ENCODE results near the gene C1orf115.
"Not testable (repeated sequence)": the region's sequence is repeated elsewhere in the genome, so short reads cannot be mapped to it uniquely, and the experiment has no call there.

Gene C1orf115

GRCh38 chr1:220695426-220695825 lies 5.3 kb downstream of the C1orf115 start:
- DNase-seq: no peak

DNA sequence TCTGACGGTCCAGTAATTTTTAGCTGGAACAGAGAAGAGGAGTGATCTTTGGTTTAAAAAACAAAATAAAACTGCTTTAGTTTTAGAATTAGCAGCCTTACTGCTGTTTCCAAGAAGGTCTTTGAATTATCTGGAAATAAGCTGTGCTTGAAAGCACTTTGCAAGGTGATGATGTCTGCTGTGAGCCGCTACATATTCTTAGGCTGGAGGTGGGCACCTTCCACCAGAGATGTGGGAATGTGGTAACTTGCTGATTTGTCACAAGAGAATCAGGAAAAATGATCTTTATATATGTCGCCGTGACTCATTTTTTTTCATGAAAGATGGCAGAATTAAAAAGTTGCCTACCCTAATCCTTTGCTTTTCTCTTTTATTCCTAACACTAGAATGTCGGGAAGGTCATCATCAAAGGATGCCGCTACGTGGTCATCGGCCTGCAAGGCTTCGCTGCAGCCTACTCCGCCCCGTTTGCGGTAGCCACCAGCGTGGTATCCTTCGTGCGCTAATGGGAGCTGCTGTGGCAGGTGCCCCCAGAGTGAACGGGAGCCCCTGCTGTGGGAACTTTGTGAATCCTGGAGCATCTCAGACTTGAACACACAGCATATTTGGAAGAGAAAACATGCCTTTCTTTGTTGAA lies 6.2 kb downstream of the C1orf115 start:
- no peak for DNase-seq

- no peak for DNase-seq
Measured at GRCh38 chr1:220696863-220697231, 6.7 kb downstream of the C1orf115 start.

DNA sequence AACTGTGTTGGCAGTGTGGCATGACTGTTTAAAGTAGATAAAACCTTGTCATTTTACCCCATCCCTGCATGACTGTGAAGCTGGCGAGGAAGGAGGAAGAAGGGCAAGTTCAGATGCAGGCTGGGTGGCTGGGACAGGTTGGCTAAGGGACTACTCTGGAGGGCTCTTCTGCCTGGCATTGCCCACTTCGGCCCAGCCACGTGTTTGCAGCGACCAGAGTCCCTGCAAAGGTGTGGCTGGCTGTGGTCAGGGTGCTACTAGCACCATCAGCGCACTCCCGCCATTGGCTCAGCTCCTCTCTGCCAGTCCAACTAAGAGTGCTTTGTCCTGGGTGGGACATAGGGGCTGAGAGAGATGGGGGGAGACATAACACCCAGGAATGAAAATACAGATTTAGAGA lies 7.2 kb downstream of the C1orf115 start:
- DNase-seq: no peak

GRCh38 chr1:220698607-220699016 lies 8.4 kb downstream of the C1orf115 start:
- no peak for DNase-seq

GRCh38 chr1:220699044-220699443 lies 8.9 kb downstream of the C1orf115 start:
- no peak for DNase-seq

- no peak for DNase-seq
Measured at GRCh38 chr1:220700556-220701179, 10.5 kb downstream of the C1orf115 start.

DNA sequence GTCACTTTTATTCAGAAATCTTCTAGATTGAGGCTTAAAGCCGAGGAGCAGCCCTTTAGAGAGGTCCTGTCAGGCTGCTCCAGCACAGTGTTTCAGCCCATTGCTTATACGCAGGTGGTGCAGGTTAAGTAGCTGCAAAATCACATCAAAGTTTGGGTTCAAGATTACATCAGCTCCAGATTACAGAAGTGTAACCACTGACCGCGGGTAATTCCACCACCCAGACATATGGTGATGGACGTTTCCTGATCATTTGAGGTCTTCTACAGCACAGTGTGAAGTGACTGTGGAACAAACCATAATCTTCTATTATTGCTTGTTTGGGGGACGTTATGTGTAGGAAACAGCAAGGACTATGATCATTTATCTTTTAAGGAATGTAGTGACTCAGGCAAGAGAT lies 11.8 kb downstream of the C1orf115 start:
- no peak for DNase-seq

- DNase-seq: no peak
Measured at GRCh38 chr1:220702733-220703270, 12.6 kb downstream of the C1orf115 start.

DNA sequence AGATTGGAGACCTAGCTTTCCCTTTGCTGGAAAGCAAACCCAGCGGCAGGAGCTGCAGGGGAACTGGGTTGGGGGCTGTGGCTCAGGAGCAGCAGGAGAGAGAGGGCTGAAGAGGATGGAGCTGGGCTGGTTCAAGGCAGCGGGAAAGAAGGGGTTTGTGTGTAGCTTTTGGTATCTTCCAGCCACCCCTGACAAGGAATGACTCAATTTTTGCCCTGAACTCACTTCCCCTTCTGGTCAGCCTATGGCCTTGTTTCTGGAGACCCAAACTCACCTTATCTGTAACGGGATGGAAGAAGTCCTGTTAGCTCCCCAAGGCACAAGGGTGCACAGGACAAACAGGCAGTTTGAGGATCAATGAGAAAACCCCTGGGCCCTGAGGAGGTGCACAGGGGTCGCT lies 13.1 kb downstream of the C1orf115 start:
- no peak for DNase-seq

GRCh38 chr1:220705782-220706181 lies 15.6 kb downstream of the C1orf115 start:
- no peak for DNase-seq

DNA sequence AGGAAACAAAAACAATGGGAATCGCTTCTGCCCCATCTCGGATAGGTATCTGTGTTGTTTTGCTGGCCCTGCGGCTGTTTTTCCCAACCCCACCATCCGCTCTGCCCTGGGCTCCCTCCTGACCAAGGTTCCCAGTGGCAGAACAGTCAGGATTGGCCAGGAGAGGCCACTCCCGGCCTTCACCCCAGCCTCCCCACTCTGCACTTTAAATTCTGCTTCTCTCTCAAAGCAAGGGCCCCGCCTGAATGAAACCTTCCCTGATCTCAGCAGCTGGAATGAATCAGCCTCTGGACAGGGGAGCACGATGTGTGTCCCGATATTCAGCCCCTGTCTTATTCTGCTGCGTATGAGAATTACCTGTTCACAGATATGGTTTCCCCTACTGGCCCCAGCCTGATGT lies 16.3 kb downstream of the C1orf115 start:
- DNase-seq: no peak

DNA sequence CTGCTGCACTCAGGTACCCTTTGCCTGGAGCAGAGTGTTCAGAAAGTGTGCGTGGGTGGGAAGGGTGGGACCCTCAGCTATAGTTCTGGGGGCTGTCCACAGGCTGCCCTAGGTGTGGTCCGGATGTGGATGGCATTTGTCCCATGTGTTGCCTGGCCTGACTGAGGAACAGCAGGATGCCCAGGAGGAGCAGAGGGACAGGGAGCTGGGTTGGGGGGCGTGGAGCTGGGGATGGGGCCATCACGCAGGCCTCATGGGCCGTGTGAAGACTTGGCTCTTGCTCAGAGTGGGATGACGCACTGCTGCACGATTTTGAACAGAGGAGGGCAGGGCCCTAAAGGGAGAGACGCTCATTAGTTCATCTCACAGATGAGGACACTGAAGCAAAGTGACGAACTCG lies 17.0 kb downstream of the C1orf115 start:
- no peak for DNase-seq

- DNase-seq: no peak
Measured at GRCh38 chr1:220708244-220708643, 18.1 kb downstream of the C1orf115 start.

- peak; percentile 15 for DNase-seq
Measured at GRCh38 chr1:220708936-220709801, 19.0 kb downstream of the C1orf115 start.

DNA sequence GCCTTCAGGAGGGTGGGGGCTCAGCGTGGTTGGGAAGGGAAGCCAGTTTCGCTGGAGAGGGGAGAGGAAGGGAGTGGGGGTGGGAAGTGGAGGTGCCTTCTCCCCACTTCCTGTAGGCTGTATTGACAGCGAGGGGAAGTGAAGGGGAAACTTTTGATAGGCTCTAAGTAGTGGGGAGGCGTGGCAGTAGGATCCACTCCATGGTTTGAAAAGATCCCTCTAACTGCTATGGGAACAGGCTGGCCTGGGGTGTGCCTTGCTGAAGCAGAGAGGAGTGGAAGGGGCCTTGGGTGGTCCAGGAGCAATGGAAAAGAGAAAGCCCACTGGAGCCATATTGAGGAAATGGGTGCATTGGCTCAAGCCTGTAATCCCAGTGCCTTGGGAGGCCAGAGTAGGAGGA lies 20.2 kb downstream of the C1orf115 start:
- DNase-seq: no peak

DNA sequence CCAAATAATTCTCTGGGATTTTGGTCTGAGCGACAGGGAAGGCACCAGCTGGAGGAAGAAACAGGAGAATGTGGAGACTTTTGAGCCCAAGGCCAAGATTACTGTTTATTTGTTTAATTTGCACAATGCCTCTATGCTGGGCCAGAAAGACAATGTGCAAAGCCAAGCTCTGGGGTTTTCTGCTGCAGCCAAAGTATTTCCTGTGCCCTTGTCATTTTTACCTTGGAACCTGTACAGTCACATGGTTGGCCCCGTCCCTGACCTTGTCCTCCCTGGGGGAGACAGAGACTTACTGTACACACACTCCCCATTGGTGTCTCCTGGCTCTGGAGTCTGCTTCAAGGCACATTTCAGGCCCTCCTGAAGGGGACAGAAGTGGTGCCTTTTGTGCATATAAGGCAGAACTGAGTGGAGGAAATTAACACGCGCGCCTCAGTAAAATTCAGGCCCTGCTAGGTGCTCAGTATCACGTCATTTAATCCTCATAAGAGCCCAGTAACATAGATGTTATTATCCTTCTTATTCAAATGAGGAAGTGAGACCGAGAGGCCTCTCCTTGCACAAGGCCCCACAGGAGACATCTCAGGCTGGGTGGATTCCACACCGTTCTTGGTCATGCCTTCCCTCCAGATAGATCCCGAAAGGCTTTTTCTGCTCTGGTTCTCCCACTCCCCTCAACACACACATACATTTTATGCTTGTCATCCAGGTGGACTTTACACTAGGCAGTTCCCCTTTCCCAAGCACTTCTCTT lies 21.1 kb downstream of the C1orf115 start:
- no peak for DNase-seq

GRCh38 chr1:220715986-220716385 lies 25.8 kb downstream of the C1orf115 start:
- DNase-seq: not testable (repeated sequence)

- no peak for DNase-seq
Measured at GRCh38 chr1:220717800-220718640, 27.9 kb downstream of the C1orf115 start.

- peak; percentile 47 for DNase-seq
Measured at GRCh38 chr1:220721266-220721665, 31.1 kb downstream of the C1orf115 start.

DNA sequence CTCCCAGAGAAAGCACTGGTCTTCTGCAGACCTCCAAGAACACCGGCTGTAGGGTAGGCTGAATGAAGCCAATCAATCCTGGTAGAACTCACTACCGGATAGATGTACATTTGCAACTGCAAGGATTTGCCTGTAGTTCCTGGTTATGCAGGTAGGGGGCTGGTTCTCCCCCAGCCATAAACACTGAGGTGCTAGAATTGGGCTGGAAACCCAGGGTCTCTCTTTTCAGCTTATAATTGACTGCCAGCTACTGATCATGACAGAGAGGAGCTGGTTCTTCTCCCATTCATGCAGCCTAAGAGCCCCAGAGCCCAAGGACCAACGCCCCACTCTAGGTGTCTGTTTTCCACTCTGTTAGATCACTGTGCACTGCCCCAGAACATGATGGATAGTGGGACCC lies 36.5 kb downstream of the C1orf115 start:
- DNase-seq: no peak

DNA sequence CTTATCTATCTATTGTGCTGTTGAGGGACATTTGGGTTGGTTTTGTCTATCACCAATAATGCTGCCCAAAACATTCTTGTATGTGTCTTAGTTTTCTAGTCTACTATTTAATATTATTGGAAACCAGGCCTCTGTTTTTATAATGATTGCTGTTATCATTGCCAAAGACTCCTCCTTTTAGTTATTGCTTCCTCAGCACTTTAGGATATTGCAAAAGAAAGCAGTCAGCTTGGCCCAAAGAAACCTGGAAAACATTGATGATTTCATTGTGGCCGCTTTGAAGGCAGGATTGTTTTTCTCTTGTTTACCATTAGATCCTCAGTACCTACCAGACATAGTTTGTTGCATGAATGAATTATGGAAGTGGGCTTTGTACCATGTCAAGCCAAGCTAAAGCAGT lies 37.4 kb downstream of the C1orf115 start:
- DNase-seq: no peak
